ENCODE data around the gene SPRED3. TPM values are rescaled to one million over a fixed set of nuclear protein-coding genes. Genes with fewer than 3 reads are reported as not detected.
"Not testable (repeated sequence)": the region's sequence is repeated elsewhere in the genome, so short reads cannot be mapped to it uniquely, and the experiment has no call there.

SPRED3 gene
- total RNA-seq, 1 experiment from 2014 or later, result 2.0 TPM

DNA sequence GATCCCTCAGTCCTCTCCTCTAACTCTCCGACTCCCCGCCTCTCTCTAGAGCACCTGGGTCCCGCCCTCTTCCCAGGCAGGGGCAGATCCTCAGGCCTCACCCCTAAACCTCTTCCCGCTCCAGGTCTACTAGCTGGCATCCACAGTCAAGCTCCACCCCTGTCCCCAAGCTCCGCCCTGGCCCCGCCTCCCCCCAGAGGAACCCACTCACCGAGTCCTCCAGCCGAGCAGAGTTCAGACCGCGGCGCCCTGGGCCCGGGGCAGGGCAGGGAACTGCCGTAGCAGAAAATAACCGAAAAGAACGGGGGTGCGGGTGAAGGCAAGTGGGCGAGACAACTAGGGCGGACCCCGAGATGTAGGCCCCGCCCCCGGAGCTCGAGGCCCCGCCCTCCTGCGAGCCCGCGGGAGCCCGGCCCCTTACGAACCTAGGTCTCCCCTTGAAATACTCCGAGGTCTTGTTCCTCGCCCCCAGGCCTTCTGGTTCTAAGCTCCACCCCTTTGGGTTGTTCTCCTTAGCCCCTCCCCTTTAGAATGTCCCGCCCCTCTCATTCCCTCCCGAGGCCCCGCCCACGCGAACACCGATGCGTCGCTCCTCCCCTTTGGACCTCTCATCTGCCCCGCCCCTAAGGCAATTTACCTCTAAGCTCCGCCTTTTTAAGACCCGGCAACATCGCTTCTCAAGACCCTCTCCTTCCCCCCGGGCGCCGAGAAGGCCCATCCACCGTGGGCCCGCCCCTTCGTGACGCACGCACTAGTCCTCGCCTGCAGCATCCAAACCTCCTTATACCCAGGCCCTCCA lies 748 bp upstream of the SPRED3 start, which contains the start of gene GGN:
Gene GGN, minus strand, starts transcription at position 485 of the 799 bp plus-strand sequence. CDS start 773 bp downstream, outside the sequence.
- DNase-seq (ENCODE audit: low spot score), result peak; percentile 85
- in situ Hi-C loops (cut with HindIII; ENCODE audit: low sequenced_read_pairs), result no loop called here

DNA sequence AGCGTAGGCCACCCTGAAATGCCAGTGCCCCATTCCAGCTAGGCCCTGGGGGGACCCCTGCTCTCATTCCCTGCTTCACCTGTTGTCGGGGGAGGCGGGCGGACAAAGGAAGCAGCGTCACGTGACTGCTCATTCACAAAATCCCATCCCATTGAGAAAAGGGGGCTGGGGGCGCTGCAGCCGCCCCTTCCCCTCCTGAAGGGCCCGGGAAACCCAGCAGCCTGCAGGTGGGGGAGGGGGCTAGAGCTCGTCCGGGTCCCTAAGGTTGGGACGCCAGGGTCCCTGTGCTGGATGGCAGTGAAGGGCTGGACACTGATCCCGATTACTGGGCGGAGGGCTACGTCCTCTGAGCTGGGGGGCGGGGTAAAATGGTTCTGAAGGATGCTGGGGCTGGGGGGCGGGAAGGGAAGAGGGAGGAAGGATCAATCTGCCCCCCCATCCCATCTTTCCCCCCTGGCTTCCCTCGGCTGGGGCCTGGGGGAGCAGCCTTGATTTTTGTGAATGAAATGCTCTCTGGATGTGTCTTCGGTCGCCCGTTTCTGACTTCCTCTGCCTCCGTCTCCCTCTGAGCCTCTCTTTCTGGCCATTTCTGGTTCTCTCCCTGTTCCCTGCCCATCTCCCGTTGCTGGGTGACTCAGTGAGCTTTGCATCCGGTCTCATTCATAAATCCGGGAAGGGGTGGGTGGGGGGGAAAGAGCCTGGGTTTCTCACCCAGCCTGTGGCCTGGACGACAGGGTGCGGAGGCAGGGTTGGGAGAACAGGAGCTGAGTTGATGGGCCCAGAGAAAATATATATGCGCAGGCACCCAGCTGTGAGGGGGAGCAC lies 816 bp downstream of the SPRED3 start:
- peak; percentile 34 for DNase-seq (ENCODE audit: low spot score)
- in situ Hi-C loops (cut with HindIII; ENCODE audit: low sequenced_read_pairs), result no loop called here

DNA sequence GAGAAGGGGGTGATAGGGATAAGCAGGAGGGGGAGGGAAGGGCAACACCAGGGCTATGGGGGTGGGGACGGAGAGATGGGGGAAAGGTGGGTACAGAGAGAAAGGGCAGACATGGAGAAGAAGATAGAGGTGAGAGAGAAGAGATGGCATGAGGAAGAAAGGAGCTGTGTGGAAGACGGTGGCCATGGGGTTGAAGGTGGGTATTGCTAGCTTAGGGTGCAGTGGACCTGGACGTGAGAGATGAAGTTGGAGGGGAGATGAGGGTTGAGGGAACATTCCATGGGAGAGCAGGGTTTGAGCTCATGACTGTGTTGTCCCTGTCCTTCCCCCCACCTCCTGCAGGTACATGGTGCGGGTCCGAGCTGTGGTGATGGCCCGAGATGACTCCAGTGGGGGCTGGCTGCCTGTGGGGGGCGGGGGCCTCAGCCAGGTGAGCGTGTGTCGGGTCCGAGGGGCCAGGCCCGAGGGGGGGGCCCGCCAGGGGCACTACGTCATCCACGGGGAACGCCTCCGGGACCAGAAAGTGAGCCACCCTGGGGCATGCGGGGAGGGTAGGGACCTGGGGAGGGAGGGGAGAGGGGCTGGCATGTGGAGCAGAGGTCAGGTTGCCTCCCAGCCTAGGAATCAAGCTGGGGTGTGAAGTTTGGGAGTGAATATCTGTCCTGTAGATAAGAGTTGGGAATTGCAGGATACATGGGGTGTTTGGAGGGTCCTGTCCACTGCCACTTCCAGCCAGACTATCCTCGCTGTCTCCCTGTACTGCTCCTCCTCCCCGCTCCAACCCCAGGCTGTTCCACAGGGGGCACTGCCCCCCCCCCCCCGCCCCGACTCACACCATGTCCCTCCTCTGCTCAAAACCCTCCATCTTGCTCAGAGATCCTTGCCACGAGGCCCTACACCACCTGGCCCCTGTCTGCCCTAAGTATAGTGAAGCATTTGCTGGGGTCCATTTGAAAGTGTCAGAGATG lies 1.7 kb downstream of the SPRED3 start:
- DNase-seq (ENCODE audit: low spot score), result no peak
- in situ Hi-C loops (cut with HindIII; ENCODE audit: low sequenced_read_pairs), result no loop called here

DNA sequence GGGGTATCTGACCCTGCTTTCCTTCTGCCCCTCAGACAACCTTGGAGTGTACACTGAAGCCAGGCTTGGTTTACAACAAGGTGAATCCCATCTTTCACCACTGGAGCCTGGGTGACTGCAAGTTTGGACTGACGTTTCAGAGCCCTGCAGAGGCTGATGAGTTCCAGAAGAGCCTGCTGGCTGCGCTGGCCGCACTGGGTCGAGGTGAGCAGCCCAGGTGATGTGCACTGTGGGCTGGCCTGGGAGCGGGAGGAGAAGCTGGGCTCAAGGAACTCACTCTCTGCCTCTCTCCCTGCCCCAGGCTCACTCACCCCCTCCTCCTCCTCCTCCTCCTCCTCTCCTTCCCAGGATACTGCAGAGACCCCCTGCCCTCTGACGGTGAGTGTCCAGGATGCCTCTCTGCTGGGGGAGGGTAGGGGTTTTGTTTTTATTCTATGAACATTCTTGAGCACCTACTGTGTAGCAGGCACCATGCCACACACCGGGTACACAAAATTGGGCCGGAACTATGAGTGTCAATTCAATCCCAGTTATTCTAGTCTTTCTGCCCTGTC lies 3.5 kb downstream of the SPRED3 start:
- in situ Hi-C loops (cut with HindIII; ENCODE audit: low sequenced_read_pairs), result no loop called here
- DNase-seq (ENCODE audit: low spot score), result no peak

DNA sequence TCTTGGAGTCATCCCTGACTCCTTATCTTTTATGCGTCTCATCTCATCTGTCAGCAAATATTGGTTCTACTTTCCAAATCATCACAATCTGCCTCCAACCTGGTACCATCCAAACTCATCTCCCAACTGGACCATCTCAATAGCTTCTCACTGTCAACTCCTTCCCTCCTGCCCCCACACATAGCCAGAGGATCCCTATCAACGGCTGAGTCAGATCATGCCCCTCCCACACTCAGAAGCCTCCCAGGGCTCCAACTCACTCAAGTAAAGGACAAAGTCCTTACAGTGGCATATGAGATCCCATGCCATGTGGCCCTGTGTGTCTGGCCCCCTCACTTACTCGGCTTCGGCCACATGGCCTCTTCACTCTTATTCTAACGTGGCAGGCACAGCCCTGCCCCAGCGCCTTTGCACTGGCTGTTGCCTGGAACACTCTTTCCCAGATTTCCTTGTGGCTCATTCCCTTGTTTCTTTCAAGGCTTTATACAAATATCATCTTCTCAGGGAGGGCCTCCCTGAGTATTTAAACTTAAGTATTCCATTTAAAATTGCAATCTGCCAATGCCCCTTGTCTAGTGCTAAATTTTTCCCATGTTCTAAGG lies 4.3 kb downstream of the SPRED3 start:
- in situ Hi-C loops (cut with HindIII; ENCODE audit: low sequenced_read_pairs), result no loop called here
- no peak for DNase-seq (ENCODE audit: low spot score)

DNA sequence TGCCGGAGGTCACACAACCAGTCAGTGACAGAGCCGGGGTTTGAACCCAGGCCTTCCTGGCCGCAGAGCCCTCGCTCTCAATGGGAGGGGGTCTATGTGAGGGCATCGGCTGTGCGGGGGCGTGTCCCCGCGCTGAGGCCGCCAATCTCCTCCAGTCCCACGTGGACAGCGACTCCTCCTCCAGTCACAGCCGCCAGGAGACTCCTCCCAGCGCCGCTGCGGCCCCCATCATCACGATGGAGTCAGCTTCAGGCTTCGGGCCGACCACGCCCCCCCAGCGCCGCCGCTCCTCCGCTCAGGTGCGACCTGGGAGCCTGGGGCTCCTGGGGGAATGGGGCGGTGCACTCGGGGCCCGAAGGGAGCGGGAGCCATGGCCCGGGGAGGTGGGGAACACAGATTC lies 6.0 kb downstream of the SPRED3 start:
- no peak for DNase-seq (ENCODE audit: low spot score)
- in situ Hi-C loops (cut with HindIII; ENCODE audit: low sequenced_read_pairs), result no loop called here

DNA sequence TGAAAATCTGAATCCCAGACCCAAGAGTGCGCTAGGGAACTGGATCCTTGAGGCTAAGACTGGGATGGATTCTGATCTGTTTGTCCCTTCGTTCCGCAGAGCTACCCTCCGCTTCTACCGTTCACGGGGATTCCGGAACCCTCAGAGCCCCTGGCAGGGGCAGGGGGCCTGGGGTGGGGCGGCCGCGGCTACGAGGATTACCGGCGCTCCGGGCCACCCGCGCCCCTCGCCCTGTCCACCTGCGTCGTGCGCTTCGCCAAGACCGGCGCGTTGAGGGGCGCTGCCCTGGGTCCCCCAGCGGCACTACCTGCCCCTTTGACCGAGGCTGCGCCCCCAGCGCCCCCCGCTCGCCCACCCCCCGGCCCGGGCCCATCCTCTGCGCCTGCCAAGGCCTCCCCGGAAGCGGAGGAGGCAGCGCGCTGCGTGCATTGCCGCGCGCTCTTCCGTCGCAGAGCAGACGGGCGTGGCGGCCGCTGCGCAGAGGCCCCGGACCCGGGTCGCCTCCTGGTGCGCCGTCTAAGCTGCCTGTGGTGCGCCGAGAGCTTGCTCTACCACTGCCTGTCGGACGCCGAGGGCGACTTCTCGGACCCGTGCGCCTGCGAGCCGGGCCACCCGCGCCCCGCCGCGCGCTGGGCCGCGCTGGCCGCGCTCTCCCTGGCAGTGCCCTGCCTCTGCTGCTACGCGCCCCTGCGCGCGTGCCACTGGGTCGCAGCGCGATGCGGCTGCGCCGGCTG lies 7.1 kb downstream of the SPRED3 start:
- in situ Hi-C loops (cut with HindIII; ENCODE audit: low sequenced_read_pairs), result no loop called here

DNA sequence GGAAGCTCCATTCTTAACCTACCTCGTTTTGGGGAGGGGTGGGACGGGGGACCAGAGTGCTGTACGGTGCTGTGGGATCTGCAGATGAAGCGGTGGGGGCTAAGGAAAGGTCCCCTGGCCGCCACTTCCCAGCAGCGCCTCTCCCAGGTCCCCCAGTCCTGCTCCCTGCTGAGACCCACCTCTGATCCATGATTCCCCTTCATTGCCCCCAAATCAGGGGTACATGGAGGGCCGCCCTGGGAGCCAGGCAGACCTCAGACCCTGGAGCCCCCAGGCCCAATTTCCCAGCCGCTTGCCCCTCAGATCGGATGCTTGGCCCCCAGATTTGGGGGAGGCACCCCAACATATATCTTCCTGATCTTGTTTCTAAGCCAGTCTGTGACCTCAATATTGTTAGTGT lies 10.6 kb downstream of the SPRED3 start:
- in situ Hi-C loops (cut with HindIII; ENCODE audit: low sequenced_read_pairs), result no loop called here
- no peak for DNase-seq (ENCODE audit: low spot score)

More for the DNA sequence above, 7.1 kb downstream of the SPRED3 start:
- DNase-seq (ENCODE audit: low spot score), result no peak

DNA sequence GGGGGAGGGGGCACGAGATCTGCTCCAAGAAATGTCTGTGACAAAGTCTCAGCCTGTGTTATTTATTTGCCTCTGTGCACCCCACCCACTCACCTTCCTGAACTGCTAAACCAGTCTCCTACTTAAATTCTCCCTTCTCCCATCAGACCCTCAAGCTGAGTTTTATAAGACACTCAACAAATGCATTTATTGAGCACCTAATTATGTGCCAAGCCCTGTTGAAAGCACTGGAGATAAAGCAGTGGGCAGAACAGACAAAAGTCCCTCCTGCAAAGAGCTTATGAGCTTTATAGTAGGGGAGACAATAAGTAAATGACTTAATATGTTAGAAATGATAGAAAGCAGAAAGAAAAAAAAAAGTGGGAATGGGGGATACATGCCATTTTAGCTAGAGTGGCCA lies 11.0 kb downstream of the SPRED3 start:
- no peak for DNase-seq (ENCODE audit: low spot score)
- in situ Hi-C loops (cut with HindIII; ENCODE audit: low sequenced_read_pairs), result no loop called here

DNA sequence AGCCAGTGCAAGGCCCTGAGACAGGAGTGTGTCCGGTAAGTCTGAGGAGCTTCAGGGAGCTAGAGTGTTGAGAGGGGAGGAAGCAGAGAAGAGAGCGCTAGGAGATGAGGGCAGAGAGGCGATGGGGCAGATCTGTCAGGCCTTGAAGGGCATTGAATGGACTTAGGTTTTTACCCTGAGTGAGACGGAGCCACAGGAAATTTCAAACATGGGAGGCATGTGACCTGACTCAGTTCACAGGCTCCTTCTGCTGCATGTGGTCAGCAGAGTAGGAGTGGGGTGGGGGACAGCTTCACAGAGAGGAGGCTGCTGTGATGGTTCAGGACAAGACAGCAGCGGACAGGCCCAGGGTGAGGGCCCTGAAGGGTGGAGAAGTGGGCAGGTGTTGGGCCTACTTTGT lies 11.9 kb downstream of the SPRED3 start:
- no peak for DNase-seq (ENCODE audit: low spot score)
- in situ Hi-C loops (cut with HindIII; ENCODE audit: low sequenced_read_pairs), result no loop called here

DNA sequence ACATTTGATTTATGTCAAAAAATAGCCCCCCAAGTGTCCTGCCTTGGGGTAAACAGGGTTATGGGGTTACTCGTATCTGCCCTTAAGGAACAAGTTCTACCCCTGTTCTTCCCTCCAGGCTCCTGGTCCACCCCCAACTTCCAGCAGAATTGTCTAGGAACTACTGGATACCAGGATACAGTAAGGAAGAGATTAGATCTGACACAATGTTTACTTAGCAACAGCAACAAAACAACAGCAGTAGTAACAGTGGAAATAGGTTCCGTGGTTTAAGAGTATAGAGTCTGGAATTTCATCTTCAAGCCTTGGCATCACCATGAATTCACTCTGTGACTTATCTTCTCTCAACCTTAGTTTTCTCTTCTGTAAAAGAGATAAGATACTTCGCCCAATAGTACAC lies 12.7 kb downstream of the SPRED3 start:
- in situ Hi-C loops (cut with HindIII; ENCODE audit: low sequenced_read_pairs), result no loop called here
- DNase-seq (ENCODE audit: low spot score), result no peak

DNA sequence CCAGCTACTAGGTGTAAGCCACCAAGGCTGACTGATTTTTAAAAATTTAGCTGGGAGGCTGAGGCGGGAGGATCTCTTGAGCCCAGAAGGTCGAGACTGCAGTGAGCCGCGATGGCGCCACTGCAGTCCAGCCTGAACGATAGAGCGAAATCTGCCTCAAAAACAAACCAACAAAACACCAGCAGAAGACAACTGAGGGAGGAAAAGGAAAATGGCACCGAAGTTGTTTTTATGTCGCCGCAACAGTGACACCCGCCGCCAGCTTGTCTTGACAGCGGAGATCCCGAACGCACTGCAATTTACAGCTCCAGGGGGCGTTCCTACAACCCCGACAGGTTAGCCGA lies 14.1 kb downstream of the SPRED3 start:
- DNase-seq (ENCODE audit: low spot score), result no peak
- in situ Hi-C loops (cut with HindIII; ENCODE audit: low sequenced_read_pairs), result no loop called here

DNA sequence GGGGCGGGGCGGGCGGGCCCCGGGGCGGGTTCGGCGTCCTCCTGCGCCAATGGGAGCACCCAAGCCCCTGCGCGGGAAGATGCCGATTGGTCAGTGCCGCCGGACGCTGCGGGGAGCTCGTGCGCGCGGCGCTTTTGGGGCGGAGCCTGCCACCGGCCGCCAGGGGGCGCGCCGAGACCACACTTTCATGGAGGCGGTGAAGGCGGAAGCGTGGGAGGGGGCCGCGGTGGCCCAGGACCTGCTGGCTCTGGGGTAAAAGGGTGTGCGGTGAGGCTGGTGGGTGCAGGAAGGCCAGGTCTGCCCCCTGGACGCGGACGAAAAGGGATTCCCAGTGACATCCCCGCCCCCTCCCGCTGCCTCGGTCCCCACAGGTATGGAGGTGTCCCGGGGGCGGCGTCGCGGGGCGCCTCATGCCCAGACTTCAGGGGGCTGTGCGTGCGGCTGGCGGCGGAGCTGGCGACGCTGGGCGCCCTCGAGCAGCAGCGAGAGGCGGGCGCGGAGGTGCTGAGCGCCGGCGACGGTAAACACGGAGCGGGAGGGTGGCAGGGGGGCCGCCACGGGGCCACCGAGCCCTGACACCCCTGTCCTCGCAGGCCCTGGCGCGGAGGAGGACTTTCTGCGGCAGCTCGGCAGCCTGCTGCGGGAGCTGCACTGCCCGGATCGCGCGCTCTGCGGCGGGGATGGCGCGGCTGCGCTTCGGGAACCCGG lies 14.6 kb downstream of the SPRED3 start, which contains the start of gene FAM98C:
Gene FAM98C, plus strand, starts transcription at position 127 of the 708 bp plus-strand sequence. Its CDS starts 61 bp downstream, at position 188.
- in situ Hi-C loops (cut with HindIII; ENCODE audit: low sequenced_read_pairs), result no loop called here
- peak; percentile 96 for DNase-seq (ENCODE audit: low spot score)

DNA sequence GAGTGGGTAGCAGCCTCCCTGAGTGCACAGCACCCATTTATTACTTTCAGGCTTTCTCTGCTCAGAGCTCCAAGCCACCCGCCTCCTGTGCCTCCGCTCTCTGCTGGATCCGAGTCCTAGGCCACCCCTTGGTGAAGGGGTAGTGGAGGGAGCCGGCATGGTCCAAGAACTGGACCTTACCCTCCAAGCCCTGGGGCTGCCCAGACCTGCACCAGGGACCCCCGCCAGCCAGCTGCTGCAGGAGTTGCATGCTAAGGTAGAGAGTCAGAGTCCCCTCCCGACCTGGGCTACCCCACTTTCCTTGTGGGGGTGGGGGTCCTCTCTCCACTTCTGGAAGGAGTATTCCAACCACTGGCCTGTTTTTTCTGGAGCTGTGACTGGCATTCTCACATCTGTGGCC lies 16.4 kb downstream of the SPRED3 start:
- DNase-seq (ENCODE audit: low spot score), result no peak
- in situ Hi-C loops (cut with HindIII; ENCODE audit: low sequenced_read_pairs), result no loop called here

DNA sequence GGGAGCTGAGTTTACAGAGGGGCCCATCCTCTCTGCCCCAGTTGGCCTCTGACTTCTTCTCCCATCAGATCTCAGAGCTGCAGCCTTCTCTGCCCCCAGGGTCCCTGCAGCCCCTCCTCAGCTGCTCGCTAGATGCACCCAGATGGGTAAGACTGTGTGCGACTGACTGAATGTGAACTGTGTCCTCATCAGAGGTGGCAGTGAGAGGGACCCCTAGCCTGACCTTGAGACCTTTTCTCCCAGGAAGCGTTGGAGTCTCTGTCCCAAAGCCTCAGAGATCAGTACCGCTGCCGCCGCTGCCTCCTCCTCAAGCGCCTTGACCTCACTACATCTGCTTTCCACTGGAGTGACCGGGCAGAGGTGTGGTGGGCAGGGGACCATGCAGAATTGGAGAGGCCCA lies 16.8 kb downstream of the SPRED3 start:
- in situ Hi-C loops (cut with HindIII; ENCODE audit: low sequenced_read_pairs), result no loop called here
- DNase-seq (ENCODE audit: low spot score), result no peak

DNA sequence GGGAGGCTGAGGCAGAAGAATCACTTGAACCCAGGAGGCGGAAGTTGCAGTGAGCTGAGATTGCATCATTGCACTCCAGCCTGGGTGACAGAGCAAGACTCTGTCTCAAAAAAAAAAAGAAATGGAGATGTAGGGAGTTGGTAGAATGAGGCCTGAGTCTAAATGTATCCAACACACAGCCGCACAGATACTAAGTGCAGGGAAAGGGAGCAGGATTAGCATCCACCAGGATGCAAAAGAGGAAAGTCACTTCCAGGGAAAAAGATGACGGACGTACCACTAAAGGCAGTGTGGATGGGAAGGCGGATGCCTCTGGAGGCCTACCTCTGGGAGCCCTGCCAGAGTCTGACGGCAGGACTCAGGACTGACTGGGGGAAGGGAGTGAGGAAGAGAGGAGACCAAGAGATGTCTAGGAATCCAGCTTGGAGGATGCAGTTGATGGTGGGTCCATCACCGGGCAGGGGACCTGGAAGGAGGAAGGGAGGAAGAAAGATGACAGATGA lies 21.2 kb downstream of the SPRED3 start:
- in situ Hi-C loops (cut with HindIII; ENCODE audit: low sequenced_read_pairs), result no loop called here
- peak; percentile 28 for DNase-seq (ENCODE audit: low spot score)

DNA sequence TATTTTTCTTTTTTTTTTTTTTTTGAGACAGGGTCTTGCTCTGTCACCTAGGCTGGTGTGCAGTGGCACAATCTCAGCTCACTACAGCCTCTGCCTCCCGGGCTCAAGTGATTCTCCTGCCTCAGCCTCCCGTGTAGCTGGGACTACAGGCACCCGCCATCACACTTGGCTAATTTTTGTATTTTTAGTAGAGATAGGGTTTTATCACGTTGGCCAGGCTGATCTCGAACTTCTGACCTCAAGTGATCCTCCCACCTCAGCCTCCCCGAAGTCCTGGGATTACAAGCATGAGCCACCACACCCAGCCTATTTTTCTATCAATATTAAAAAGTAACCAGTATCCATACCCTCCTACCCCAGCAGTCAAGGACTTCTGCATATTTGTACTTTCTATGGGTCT lies 21.9 kb downstream of the SPRED3 start:
- in situ Hi-C loops (cut with HindIII; ENCODE audit: low sequenced_read_pairs); DNase-seq (ENCODE audit: low spot score): not testable (repeated sequence)

Measured in G401 (cell line).